Measurements from ENCODE around the gene DEFB132.

The DEFB132 gene

GRCh38 chr20:266596-267562 lies 9.4 kb downstream of the DEFB132 start:
- DNase-seq: peak; percentile 30

- no peak for DNase-seq
Measured at GRCh38 chr20:270517-270916, 13.0 kb downstream of the DEFB132 start.

GRCh38 chr20:271069-271468 lies 13.5 kb downstream of the DEFB132 start:
- DNase-seq: no peak

- DNase-seq: no peak
Measured at GRCh38 chr20:271528-271927, 14.0 kb downstream of the DEFB132 start.

- DNase-seq: no peak
Measured at GRCh38 chr20:272718-273117, 15.2 kb downstream of the DEFB132 start.

GRCh38 chr20:273884-274283 lies 16.4 kb downstream of the DEFB132 start:
- DNase-seq: no peak

GRCh38 chr20:275791-276190 lies 18.3 kb downstream of the DEFB132 start:
- DNase-seq: no peak

GRCh38 chr20:276620-277495 lies 19.3 kb downstream of the DEFB132 start:
- no peak for DNase-seq

- DNase-seq: no peak
Measured at GRCh38 chr20:277496-277781, 19.9 kb downstream of the DEFB132 start.

GRCh38 chr20:278181-278580 lies 20.7 kb downstream of the DEFB132 start:
- DNase-seq: no peak

GRCh38 chr20:278607-279571 lies 21.4 kb downstream of the DEFB132 start:
- DNase-seq: no peak

GRCh38 chr20:284172-284571 lies 26.6 kb downstream of the DEFB132 start:
- DNase-seq: no peak

- DNase-seq: no peak
Measured at GRCh38 chr20:286508-286907, 29.0 kb downstream of the DEFB132 start.

GRCh38 chr20:288956-289692 lies 31.6 kb downstream of the DEFB132 start:
- DNase-seq: no peak

GRCh38 chr20:289693-290083 lies 32.2 kb downstream of the DEFB132 start:
- no peak for DNase-seq

- DNase-seq: peak; percentile 61
Measured at GRCh38 chr20:290084-290831, 32.7 kb downstream of the DEFB132 start, which contains the start of gene C20orf96. C20orf96 (minus strand) TSS chr20:290750; CDS start chr20:290610, 140 bp downstream.

- no peak for DNase-seq
Measured at GRCh38 chr20:294602-295001, 37.1 kb downstream of the DEFB132 start.

- DNase-seq: no peak
Measured at GRCh38 chr20:295804-296203, 38.3 kb downstream of the DEFB132 start.

GRCh38 chr20:297098-297924 lies 39.8 kb downstream of the DEFB132 start, which contains the start of gene ZCCHC3:
ZCCHC3 (plus strand) TSS chr20:297570; CDS start chr20:297587, 17 bp downstream.
- peak; percentile 75 for DNase-seq

Data from NCI-H187 treated with DMSO at 0.1 percent for 48 hours (cell line).